Neural crest cell (in vitro differentiated cells): ENCODE results near the gene MMP19. TPM values are rescaled to one million over a fixed set of nuclear protein-coding genes. Genes with fewer than 3 reads are reported as not detected.

ENCODE experiments used
- DNase-seq: peaks from one replicate; pipeline ENCODE4 v3.0.0; 2021; ENCODE audit warnings: low read depth, mixed read lengths, low spot score
- H3K27ac Mint-ChIP-seq: one replicate; pipeline ENCODE4 v1.8.0; 2021; ENCODE audit warnings: mild to moderate bottlenecking, mixed read lengths; ENCODE audit not compliant: unreplicated experiment
- H3K27me3 Mint-ChIP-seq: 2 replicates; pipeline ENCODE4 v1.8.0; 2021; ENCODE audit warnings: low read depth, mild to moderate bottlenecking, mixed read lengths
- H3K36me3 Mint-ChIP-seq: 2 replicates; pipeline ENCODE4 v1.8.0; 2021; ENCODE audit warnings: low read depth, mild to moderate bottlenecking, mixed read lengths
- H3K4me1 Mint-ChIP-seq: 2 replicates; pipeline ENCODE4 v1.8.0; 2021; ENCODE audit warnings: mixed read lengths
- H3K4me3 Mint-ChIP-seq: one replicate; pipeline ENCODE4 v1.8.0; 2021; ENCODE audit warnings: mild to moderate bottlenecking, mixed read lengths
- H3K9me3 Mint-ChIP-seq: 2 replicates; pipeline ENCODE4 v1.8.0; 2021; ENCODE audit warnings: mixed read lengths
- total RNA-seq: library from RNA; stranded (reverse); gene quantifications from 2 replicates; pipeline ENCODE4 v1.2.1, GENCODE V29; 2021
- TF ChIP-seq, protein P1 (sequence below): fragments of 200-600 bp; sonication (generic); conservative IDR thresholded peaks from 2 replicates; pipeline ENCODE4 v1.5.0; 2021; ENCODE audit warnings: antibody characterized with exemption, mild to moderate bottlenecking

Gene MMP19
- total RNA-seq, 1 donor from 2014 or later, result not detected

DNA sequence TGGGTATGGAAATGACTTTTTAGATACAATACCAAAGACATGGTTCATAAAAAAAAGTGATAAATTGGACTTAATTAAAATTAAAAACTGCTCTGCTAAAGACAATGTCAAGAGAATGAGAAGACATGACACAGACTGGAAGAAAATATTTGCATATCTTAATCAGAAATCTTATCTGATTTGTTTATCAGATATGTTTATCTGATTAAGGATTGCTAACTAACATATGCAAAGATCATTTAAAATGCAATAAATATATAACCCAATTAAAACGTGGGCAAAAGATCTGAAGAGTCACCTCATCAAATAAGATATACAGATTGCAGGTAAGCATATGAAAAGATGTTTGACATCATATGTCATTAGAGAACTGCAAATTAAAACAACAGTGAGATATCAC, 10.0 kb upstream of the MMP19 start:
- no peak for DNase-seq
- no peaks in the 10 kb centered on the region for H3K27me3 Mint-ChIP-seq

DNA sequence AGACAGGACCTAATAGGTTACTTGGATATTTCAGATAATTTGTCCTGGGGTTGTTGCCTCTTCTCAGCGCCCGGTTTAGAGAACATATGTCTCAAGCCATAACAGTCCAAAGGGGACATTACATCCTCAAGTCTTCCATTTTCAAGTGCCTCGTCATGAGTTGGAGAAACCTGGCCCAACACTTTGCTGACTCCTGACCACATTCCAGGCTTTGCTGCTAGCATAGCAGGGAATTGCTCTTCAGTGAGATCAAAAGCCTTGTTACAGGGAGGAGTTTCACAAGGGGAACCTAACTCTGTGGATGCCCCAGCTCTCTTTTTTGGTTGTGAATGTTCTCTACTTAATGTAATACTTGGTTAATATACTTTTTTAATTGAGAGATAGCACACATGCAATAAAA, 8.2 kb upstream of the MMP19 start:
- Mint-ChIP-seq H3K27me3 (peaks cover 2% of the 10 kb centered on the region), H3K9me3 (no peaks in the 10 kb centered on the region), H3K4me1 (peaks cover 28% of the 10 kb centered on the region), H3K36me3 (no peaks in the 10 kb centered on the region), H3K27ac (no peak overlapping the region), H3K4me3 (no peak overlapping the region)
- no peak for DNase-seq
- TF ChIP-seq, protein P1, sequence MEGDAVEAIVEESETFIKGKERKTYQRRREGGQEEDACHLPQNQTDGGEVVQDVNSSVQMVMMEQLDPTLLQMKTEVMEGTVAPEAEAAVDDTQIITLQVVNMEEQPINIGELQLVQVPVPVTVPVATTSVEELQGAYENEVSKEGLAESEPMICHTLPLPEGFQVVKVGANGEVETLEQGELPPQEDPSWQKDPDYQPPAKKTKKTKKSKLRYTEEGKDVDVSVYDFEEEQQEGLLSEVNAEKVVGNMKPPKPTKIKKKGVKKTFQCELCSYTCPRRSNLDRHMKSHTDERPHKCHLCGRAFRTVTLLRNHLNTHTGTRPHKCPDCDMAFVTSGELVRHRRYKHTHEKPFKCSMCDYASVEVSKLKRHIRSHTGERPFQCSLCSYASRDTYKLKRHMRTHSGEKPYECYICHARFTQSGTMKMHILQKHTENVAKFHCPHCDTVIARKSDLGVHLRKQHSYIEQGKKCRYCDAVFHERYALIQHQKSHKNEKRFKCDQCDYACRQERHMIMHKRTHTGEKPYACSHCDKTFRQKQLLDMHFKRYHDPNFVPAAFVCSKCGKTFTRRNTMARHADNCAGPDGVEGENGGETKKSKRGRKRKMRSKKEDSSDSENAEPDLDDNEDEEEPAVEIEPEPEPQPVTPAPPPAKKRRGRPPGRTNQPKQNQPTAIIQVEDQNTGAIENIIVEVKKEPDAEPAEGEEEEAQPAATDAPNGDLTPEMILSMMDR, result no peak

More for the DNA sequence above, 10.0 kb upstream of the MMP19 start:
- Mint-ChIP-seq H3K4me3 (no peak overlapping the region), H3K9me3 (no peaks in the 10 kb centered on the region), H3K4me1 (peaks cover 19% of the 10 kb centered on the region), H3K36me3 (no peaks in the 10 kb centered on the region), H3K27ac (no peak overlapping the region)
- TF ChIP-seq, protein P1, result no peak

DNA sequence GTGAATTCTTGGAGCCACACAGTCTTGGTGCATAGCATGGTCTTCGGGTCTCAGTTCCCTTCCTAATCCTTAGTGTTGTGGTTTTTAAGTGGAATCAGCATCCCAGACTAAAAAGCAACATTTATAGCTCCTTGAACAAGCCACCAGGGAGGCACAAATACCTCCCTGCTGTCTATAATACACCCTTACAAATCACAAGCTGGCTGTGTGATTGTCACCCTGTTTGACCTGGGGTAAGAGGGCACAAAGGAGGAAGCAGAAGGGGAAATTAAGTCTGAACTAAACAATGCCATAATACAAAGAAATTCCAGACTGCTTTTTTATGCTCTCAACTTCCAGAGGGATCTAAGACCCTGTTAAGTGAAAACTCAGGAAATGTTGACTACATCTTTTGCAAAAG, 7.7 kb upstream of the MMP19 start:
- Mint-ChIP-seq H3K36me3 (no peaks in the 10 kb centered on the region), H3K27ac (peak overlapping the region; percentile 16), H3K9me3 (no peaks in the 10 kb centered on the region), H3K4me1 (peaks cover 28% of the 10 kb centered on the region), H3K27me3 (peaks cover 2% of the 10 kb centered on the region), H3K4me3 (no peak overlapping the region)
- DNase-seq, result no peak
- TF ChIP-seq, protein P1, result no peak

DNA sequence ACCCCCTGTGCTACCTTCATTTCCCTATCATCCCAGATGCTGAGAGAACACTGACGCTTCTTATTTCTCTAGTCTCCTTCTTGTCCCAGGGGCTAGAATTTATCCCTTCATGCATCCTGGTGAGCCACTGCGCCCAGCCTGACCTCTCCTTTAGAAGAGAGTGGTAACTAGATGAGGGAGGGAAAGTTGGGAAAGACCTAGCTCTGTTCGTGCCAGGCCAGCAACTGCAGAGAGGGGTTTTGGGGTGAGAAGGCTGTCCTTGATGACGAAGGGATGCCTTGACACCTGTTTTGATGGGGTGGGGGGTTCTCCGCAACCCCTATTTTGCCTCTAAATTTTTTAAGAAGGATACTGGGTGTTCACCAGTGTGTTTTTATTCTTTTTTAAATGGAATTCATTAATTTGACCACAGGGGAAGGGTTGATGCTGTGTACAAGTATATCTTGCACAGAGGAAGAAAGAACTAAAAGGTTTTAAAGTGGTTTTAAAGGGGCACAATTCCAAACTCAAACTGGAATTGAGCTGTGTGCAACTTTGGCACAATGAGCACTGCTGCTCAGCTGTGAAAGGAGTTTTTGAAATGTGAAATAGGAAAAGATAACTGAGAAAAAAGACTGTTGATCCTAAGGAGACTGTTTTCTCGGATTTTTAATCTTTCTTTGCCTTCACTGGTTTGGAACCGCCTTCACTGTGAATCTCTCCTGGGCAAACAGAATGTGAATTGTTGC, 7.0 kb upstream of the MMP19 start:
- H3K4me1 Mint-ChIP-seq, result peaks cover 32% of the 10 kb centered on the region
- TF ChIP-seq, protein P1, result no peak
- DNase-seq, result no peak
- H3K4me3 Mint-ChIP-seq, result no peak overlapping the region
- H3K27me3 Mint-ChIP-seq, result peaks cover 2% of the 10 kb centered on the region
- no peaks in the 10 kb centered on the region for H3K9me3 Mint-ChIP-seq
- H3K27ac Mint-ChIP-seq, result peak overlapping the region; percentile 16
- no peaks in the 10 kb centered on the region for H3K36me3 Mint-ChIP-seq

DNA sequence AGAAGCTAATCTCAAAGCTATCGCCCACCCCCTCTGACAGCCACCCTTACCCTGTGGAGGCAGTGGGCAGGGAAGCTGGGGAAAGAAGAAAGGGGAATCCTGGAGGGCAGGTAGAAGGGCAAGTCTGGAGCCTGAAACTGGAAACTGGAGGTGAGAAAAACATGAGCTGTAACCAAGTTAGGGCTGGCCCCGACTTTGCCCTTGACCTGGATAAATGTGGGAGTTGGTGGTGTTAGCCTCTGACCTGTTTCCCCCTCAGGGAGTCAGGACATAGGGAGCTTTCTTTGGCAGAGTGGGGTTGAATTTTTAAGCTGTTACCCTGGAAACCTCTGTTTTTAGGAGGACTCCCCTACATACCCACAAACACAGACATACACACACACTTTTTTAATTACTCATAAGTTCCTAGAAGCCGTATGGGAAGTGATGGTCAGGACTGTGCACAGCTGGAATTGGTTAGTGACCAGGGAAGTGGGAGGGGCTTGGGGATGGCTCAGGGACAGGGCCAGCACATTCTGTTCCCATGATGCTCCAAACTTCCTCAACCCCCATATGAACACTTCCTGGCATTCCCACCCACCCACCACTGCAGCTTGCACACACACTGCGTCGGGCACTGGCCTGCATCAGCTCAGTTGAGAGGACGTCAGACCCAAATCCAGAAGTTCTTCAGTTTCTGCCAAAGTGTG, 5.0 kb upstream of the MMP19 start:
- H3K4me3 Mint-ChIP-seq, result no peak overlapping the region
- peaks cover 2% of the 10 kb centered on the region for H3K27me3 Mint-ChIP-seq
- no peaks in the 10 kb centered on the region for H3K36me3 Mint-ChIP-seq
- no peaks in the 10 kb centered on the region for H3K9me3 Mint-ChIP-seq
- no peak for DNase-seq
- peak overlapping the region; percentile 94 for H3K27ac Mint-ChIP-seq
- peaks cover 32% of the 10 kb centered on the region for H3K4me1 Mint-ChIP-seq
- TF ChIP-seq, protein P1, result no peak
